HFF-Myc (cell line): ENCODE data around the gene DPY19L1.
"Not testable (repeated sequence)": the region's sequence is repeated elsewhere in the genome, so short reads cannot be mapped to it uniquely, and the experiment has no call there.

Source experiments
- DNase-seq: peaks from one replicate; pipeline ENCODE4 v3.0.0-alpha.2; 2011; ENCODE audit warnings: low read depth; ENCODE audit errors: extremely low read depth
- H3K4me3 ChIP-seq: replicated peaks from 2 replicates; pipeline ENCODE4 v1.5.1; 2011; ENCODE audit warnings: low read depth, mild to moderate bottlenecking, control low read depth, low read length
- CTCF ChIP-seq: IDR thresholded peaks from 2 replicates; pipeline ENCODE4 v1.5.1; 2012; ENCODE audit warnings: mild to moderate bottlenecking, low read depth, low read length, control low read depth; ENCODE audit errors: missing control alignments

DPY19L1 gene

GRCh38 chr7:35037211-35037525, at the start of gene DPY19L1:
TSS of gene DPY19L1 (minus strand) at chr7:35037485. CDS start at chr7:35037394, 91 bp downstream.
- DNase-seq = no peak
- H3K4me3 ChIP-seq = peak within 1 kb of the TSS; percentile 79
- TF ChIP-seq CTCF = no peak

- H3K4me3 ChIP-seq, DNase-seq: not testable (repeated sequence)
Measured at GRCh38 chr7:35079517-35079916, 42.2 kb upstream of the DPY19L1 start.

GRCh38 chr7:35074008-35074407, 36.7 kb upstream of the DPY19L1 start:
- DNase-seq, H3K4me3 ChIP-seq: not testable (repeated sequence)

- not testable (repeated sequence) for DNase-seq, H3K4me3 ChIP-seq
Measured at GRCh38 chr7:35072950-35073827, 35.9 kb upstream of the DPY19L1 start.

GRCh38 chr7:35069084-35069483, 31.8 kb upstream of the DPY19L1 start:
- DNase-seq, H3K4me3 ChIP-seq: not testable (repeated sequence)

GRCh38 chr7:35065382-35065781, 28.1 kb upstream of the DPY19L1 start:
- not testable (repeated sequence) for DNase-seq

GRCh38 chr7:35058571-35058970, 21.3 kb upstream of the DPY19L1 start:
- not testable (repeated sequence) for H3K4me3 ChIP-seq, DNase-seq

More at GRCh38 chr7:35065382-35065781, 28.1 kb upstream of the DPY19L1 start:
- H3K4me3 ChIP-seq = not testable (repeated sequence)

GRCh38 chr7:35057505-35058451, 20.5 kb upstream of the DPY19L1 start:
- H3K4me3 ChIP-seq, DNase-seq: not testable (repeated sequence)

GRCh38 chr7:35055733-35056132, 18.4 kb upstream of the DPY19L1 start:
- peak; percentile 20 for TF ChIP-seq CTCF
- H3K4me3 ChIP-seq, DNase-seq: not testable (repeated sequence)

GRCh38 chr7:35053488-35054175, 16.3 kb upstream of the DPY19L1 start:
- not testable (repeated sequence) for DNase-seq

GRCh38 chr7:35048390-35048789, 11.1 kb upstream of the DPY19L1 start:
- H3K4me3 ChIP-seq, DNase-seq: not testable (repeated sequence)

More at GRCh38 chr7:35053488-35054175, 16.3 kb upstream of the DPY19L1 start:
- not testable (repeated sequence) for H3K4me3 ChIP-seq

GRCh38 chr7:35047912-35048305, 10.6 kb upstream of the DPY19L1 start:
- DNase-seq, H3K4me3 ChIP-seq: not testable (repeated sequence)

GRCh38 chr7:35047263-35047911, 10.1 kb upstream of the DPY19L1 start:
- not testable (repeated sequence) for DNase-seq, H3K4me3 ChIP-seq

GRCh38 chr7:35043301-35043700, 6.0 kb upstream of the DPY19L1 start:
- not testable (repeated sequence) for DNase-seq, H3K4me3 ChIP-seq
